HepG2 (cell line): Measurements from ENCODE around the gene KLHL8. TPM values are rescaled to one million over a fixed set of nuclear protein-coding genes. Genes with fewer than 3 reads are reported as not detected.

ENCODE experiments used
- ATAC-seq: fragments of 200-7000 bp; cut with Tn5 transposase; 3 replicates; pipeline ENCODE4 v1.9.1; 2020; ENCODE audit warnings: mild to moderate bottlenecking, moderate library complexity
- BruUV-seq: library from RNA; stranded (reverse); fragments of 400-500 nt; replicated peaks from 2 replicates; lab custom pipeline; 2021; lab: Mats Ljungman, UMichigan
- CTCF ChIA-PET: fragments of 300-600 bp; formaldehyde crosslinking; extraction: SDS; loops from one replicate; lab custom pipeline; 2021; ENCODE audit warnings: low total read pairs, inconsistent platforms, low intra/inter-chr PET ratio; lab: Yijun Ruan, JAX
- POLR2A ChIA-PET: fragments of 350-600 bp; sonication (Branson Sonifier 250); formaldehyde crosslinking; loops from one replicate; lab custom pipeline; 2020; ENCODE audit warnings: antibody characterized with exemption, inconsistent platforms; lab: Yijun Ruan, JAX
- DNase-seq: peaks from one replicate; pipeline ENCODE4 v3.0.0-alpha.2; 2015; ENCODE audit warnings: low spot score
- FAIRE-seq: peaks from 3 replicates; lab custom pipeline; 2011; peaks lifted over from hg19 to GRCh38; lab: Jason Lieb, UNC
- H2AFZ ChIP-seq: one replicate; pipeline ENCODE4 v1.6.1; 2011; ENCODE audit warnings: low read length, inconsistent platforms
- H3K27ac ChIP-seq: fragments of 300-600 bp; 3 replicates; pipeline ENCODE4 v1.8.0; 2011; ENCODE audit warnings: mixed run types, mild to moderate bottlenecking, mixed read lengths, low read length, inconsistent platforms; ENCODE audit not compliant: insufficient read depth; ENCODE audit errors: extremely low read length
- H3K27me3 ChIP-seq, 2 experiments: fragments of 200-600 bp in 1 of 2; 2 replicates in 1 of 2; 3 replicates in 1 of 2; pipeline versions ENCODE4 v1.6.0 to v1.8.0; 2011; ENCODE audit warnings: low read length in 2 of 2, mild to moderate bottlenecking in 2 of 2, moderate library complexity in 2 of 2, inconsistent platforms in 1 of 2; ENCODE audit not compliant: insufficient read depth in 2 of 2, control insufficient read depth in 1 of 2
- H3K36me3 ChIP-seq, 2 experiments: fragments of 200-600 bp in 1 of 2; replicated peaks in 1 of 2; 2 replicates in 1 of 2; 3 replicates in 1 of 2; pipeline versions ENCODE4 v1.5.1 to v1.8.0; 2011; ENCODE audit warnings: low read length in 2 of 2, inconsistent platforms in 1 of 2; ENCODE audit not compliant: insufficient read depth in 2 of 2, control insufficient read depth in 1 of 2
- H3K4me1 ChIP-seq: 2 replicates; pipeline ENCODE4 v1.5.1; 2012; ENCODE audit warnings: low read length, inconsistent platforms; ENCODE audit not compliant: insufficient read depth
- H3K4me2 ChIP-seq: 2 replicates; pipeline ENCODE4 v1.6.0; 2011; ENCODE audit warnings: low read depth, low read length, inconsistent platforms
- H3K4me3 ChIP-seq, 3 experiments: fragments of 200-600 bp in 1 of 3; sonication (generic), shearing (Covaris generic) in 1 of 3; replicated peaks in 1 of 3; 2 replicates each; pipeline ENCODE4 v1.5.1; 2011 to 2016; ENCODE audit warnings: low read length in 3 of 3, inconsistent platforms in 2 of 3, low read depth in 2 of 3, mild to moderate bottlenecking in 2 of 3, control low read depth in 1 of 3, mixed read lengths in 1 of 3; ENCODE audit not compliant: insufficient read depth in 1 of 3
- H3K79me2 ChIP-seq: one replicate; pipeline ENCODE4 v1.6.1; 2011; ENCODE audit warnings: low read length, inconsistent platforms; ENCODE audit not compliant: insufficient read depth
- H3K9ac ChIP-seq: 2 replicates; pipeline ENCODE4 v1.6.0; 2011; ENCODE audit warnings: mild to moderate bottlenecking, low read depth, low read length, inconsistent platforms; ENCODE audit not compliant: insufficient read depth
- H3K9me3 ChIP-seq: 2 replicates; pipeline ENCODE4 v1.5.1; 2012; ENCODE audit warnings: mild to moderate bottlenecking, low read length
- H4K20me1 ChIP-seq: 2 replicates; pipeline ENCODE4 v1.6.0; 2011; ENCODE audit warnings: inconsistent platforms, mild to moderate bottlenecking, low read length, moderate library complexity; ENCODE audit not compliant: insufficient read depth
- ETV5 ChIP-seq: IDR thresholded peaks from 2 replicates; pipeline ENCODE4 v1.6.1; 2018; ENCODE audit warnings: missing biosample characterization, missing genetic modification reagents, inconsistent platforms, borderline replicate concordance
- GTF3A ChIP-seq: sonication (generic); formaldehyde crosslinking; conservative IDR thresholded peaks from 2 replicates; pipeline ENCODE4 v1.4.0; 2020; ENCODE audit warnings: mild to moderate bottlenecking, missing genetic modification reagents
- KAT2B ChIP-seq: fragments of 150-350 bp; IDR thresholded peaks from 2 replicates; pipeline ENCODE4 v1.6.1; 2014; ENCODE audit warnings: low read depth, low read length, borderline replicate concordance
- POLR2G ChIP-seq: fragments of 200-400 bp; formaldehyde crosslinking; IDR thresholded peaks from 2 replicates; pipeline ENCODE4 v1.6.1; 2018; ENCODE audit warnings: mild to moderate bottlenecking, low read depth, low read length, moderate library complexity
- SETDB1 ChIP-seq: sonication (generic); formaldehyde crosslinking; IDR thresholded peaks from 2 replicates; pipeline ENCODE4 v1.5.1; 2020; ENCODE audit warnings: missing genetic modification reagents, mild to moderate bottlenecking, borderline replicate concordance
- ZNF709 ChIP-seq: sonication (generic); formaldehyde crosslinking; IDR thresholded peaks from 2 replicates; pipeline ENCODE4 v1.5.0; 2020; ENCODE audit warnings: mild to moderate bottlenecking, missing genetic modification reagents
- WGBS: methylation state at CpG from one replicate; pipeline ENCODE4 v1.1.6; 2017; ENCODE audit warnings: low lambda C conversion rate; 5-methylcytosine and 5-hydroxymethylcytosine counted together
- in situ Hi-C: cut with HindIII; loops from 2 replicates; pipeline ENCODE4 v1.10.0; 2017; ENCODE audit warnings: low pct_unique_long_range_greater_than_20kb; ENCODE audit not compliant: extremely low pct_ligation_motif_present
- intact Hi-C: fragments of 100-400 bp; cut with micrococcal nuclease; formaldehyde crosslinking; loops from one replicate; pipeline ENCODE4 v1.10.0; 2022; ENCODE audit not compliant: unreplicated experiment
- polyA plus RNA-seq, 8 experiments: library from polyadenylated mRNA; depleted of rRNA in 3 of 8; stranded (reverse) in 7 of 8; unstranded in 1 of 8; fragments of >200 nt; fragmentation: Illumina TruSeq in 4 of 8; extraction: Trizol in 4 of 8; gene quantifications; 2 replicates each; pipeline versions ENCODE4 v1.2.1 to v1.2.3, GENCODE V29; 2011 to 2016; ENCODE audit warnings: low read depth in 4 of 8, missing spikeins in 1 of 8, mixed read lengths in 1 of 8; ENCODE audit not compliant: insufficient read depth in 1 of 8
- total RNA-seq, 5 experiments: library from RNA; depleted of rRNA; stranded (reverse); fragments of >200 nt; fragmentation: Illumina TruSeq; extraction: Trizol; gene quantifications; 2 replicates each; pipeline ENCODE4 v1.2.3, GENCODE V29; 2016; ENCODE audit warnings: low read depth in 1 of 5
- TF ChIP-seq, protein P1 (sequence below): sonication (generic); formaldehyde crosslinking; IDR thresholded peaks from one replicate; pipeline ENCODE4 v1.5.1; 2020; ENCODE audit warnings: mild to moderate bottlenecking, missing genetic modification reagents; ENCODE audit errors: not compliant biosample characterization

Gene KLHL8
- total and polyA plus RNA-seq, 2 of the 13 experiments (the other 11 are each of a cell fraction or from before 2014, with no cell fraction given): 2.8 to 11.7 TPM

DNA sequence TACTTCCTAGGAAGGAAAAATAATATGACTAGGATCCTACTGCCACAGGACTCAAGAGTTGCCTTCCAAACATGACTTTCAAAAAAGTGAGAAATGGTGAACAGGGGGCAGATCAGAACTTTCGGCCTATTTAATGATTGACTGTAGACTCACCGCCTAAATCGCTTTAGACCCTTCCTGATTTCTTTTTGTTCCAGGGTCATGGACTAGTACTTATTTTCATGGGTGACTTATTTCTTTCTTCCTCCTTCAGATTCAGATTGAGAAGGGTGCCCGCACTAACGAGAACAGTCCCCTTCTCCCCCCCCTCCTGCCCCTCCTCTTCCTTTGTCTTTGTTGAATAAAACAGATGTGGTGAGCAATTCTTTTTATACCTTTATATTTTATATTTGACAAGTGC is 48.0 kb upstream of the KLHL8 start:
- H3K79me2 ChIP-seq: no peaks in the 10 kb centered on the region
- no peak overlapping the region for H3K4me3 ChIP-seq
- H3K4me1 ChIP-seq: peaks cover 6% of the 10 kb centered on the region
- TF ChIP-seq, protein P1, sequence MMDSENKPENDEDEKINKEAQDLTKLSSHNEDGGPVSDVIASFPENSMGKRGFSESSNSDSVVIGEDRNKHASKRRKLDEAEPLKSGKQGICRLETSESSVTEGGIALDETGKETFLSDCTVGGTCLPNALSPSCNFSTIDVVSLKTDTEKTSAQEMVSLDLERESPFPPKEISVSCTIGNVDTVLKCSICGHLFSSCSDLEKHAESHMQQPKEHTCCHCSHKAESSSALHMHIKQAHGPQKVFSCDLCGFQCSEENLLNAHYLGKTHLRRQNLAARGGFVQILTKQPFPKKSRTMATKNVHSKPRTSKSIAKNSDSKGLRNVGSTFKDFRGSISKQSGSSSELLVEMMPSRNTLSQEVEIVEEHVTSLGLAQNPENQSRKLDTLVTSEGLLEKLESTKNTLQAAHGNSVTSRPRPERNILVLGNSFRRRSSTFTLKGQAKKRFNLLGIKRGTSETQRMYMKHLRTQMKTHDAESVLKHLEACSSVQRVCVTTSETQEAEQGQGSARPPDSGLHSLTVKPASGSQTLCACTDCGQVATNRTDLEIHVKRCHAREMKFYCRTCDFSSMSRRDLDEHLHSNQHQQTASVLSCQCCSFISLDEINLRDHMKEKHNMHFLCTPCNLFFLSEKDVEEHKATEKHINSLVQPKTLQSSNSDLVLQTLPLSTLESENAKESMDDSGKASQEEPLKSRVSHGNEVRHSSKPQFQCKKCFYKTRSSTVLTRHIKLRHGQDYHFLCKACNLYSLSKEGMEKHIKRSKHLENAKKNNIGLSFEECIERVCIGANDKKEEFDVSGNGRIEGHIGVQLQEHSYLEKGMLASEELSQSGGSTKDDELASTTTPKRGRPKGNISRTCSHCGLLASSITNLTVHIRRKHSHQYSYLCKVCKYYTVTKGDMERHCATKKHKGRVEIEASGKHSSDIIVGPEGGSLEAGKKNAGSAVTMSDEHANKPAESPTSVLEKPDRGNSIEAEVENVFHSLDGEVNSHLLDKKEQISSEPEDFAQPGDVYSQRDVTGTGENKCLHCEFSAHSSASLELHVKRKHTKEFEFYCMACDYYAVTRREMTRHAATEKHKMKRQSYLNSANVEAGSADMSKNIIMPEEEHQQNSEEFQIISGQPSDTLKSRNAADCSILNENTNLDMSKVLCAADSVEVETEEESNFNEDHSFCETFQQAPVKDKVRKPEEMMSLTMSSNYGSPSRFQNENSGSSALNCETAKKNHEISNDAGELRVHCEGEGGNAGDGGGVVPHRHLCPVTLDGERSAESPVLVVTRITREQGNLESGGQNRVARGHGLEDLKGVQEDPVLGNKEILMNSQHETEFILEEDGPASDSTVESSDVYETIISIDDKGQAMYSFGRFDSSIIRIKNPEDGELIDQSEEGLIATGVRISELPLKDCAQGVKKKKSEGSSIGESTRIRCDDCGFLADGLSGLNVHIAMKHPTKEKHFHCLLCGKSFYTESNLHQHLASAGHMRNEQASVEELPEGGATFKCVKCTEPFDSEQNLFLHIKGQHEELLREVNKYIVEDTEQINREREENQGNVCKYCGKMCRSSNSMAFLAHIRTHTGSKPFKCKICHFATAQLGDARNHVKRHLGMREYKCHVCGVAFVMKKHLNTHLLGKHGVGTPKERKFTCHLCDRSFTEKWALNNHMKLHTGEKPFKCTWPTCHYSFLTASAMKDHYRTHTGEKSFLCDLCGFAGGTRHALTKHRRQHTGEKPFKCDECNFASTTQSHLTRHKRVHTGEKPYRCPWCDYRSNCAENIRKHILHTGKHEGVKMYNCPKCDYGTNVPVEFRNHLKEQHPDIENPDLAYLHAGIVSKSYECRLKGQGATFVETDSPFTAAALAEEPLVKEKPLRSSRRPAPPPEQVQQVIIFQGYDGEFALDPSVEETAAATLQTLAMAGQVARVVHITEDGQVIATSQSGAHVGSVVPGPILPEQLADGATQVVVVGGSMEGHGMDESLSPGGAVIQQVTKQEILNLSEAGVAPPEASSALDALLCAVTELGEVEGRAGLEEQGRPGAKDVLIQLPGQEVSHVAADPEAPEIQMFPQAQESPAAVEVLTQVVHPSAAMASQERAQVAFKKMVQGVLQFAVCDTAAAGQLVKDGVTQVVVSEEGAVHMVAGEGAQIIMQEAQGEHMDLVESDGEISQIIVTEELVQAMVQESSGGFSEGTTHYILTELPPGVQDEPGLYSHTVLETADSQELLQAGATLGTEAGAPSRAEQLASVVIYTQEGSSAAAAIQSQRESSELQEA (CRISPR knock-in tag): no peak
- TF ChIP-seq POLR2G (no peak), GTF3A (CRISPR knock-in tag) (no peak), ZNF709 (no peak), ETV5 (CRISPR knock-in tag) (no peak), KAT2B (no peak), SETDB1 (CRISPR knock-in tag) (no peak)
- peaks cover 0 to 3% of the 10 kb centered on the region in 2 experiments; a peak in 1 of 5 replicates for H3K27me3 ChIP-seq
- no peaks in the 10 kb centered on the region for H4K20me1 ChIP-seq
- in situ Hi-C loops (loop anchor here (25.0 kb wide), 1 partner anchor 569 kb away; the partner anchor contains the start of gene MEPE), intact Hi-C loops (no loop called here)
- WGBS: 47% methylated on average over 5 of the region's 5 CpGs
- H3K9me3 ChIP-seq: no peaks in the 10 kb centered on the region
- DNase-seq: no peak
- no peak for ATAC-seq
- POLR2A ChIA-PET: no interaction called here
- BruUV-seq: no TSS peak
- H2AFZ ChIP-seq: no peak overlapping the region
- H3K4me2 ChIP-seq: no peak overlapping the region
- H3K9ac ChIP-seq: no peak overlapping the region
- H3K36me3 ChIP-seq: no peaks in the 10 kb centered on the region
- no peak for FAIRE-seq
- CTCF ChIA-PET: interaction anchor here (3.6 kb wide), 1 partner anchor 198 kb away, joined by 29 read pairs; no protein-coding TSS in a partner anchor
- H3K27ac ChIP-seq: no peak overlapping the region
